Heart left ventricle (tissue), 16 donors: ENCODE data around the gene CPLANE2. TPM values are rescaled to one million over a fixed set of nuclear protein-coding genes. Genes with fewer than 3 reads are reported as not detected.

Experiments
- ATAC-seq, 4 donors: fragments of 200-7000 bp; cut with Tn5 transposase; one replicate each; pipeline ENCODE4 v1.9.1; 2020 to 2022; ENCODE audit warnings: moderate library complexity in 4 of 4, mild to moderate bottlenecking in 3 of 4, moderate number of reproducible peaks in 1 of 4
- DNase-seq, 5 donors: peaks; one replicate each; pipeline ENCODE4 v3.0.0-alpha.2; 2020
- H3K27ac ChIP-seq, 12 donors: fragments of 200-600 bp; sonication (generic) in 4 of 12; one replicate each; pipeline versions ENCODE4 v1.5.0 to v1.8.0; 2016 to 2022; ENCODE audit warnings: mild to moderate bottlenecking in 2 of 12
- H3K27me3 ChIP-seq, 9 donors: fragments of 200-600 bp; sonication (generic) in 2 of 9; one replicate each; pipeline versions ENCODE4 v1.5.1 to v1.8.0; 2016 to 2022; ENCODE audit warnings: mild to moderate bottlenecking in 3 of 9
- H3K36me3 ChIP-seq, 9 donors: fragments of 200-600 bp; sonication (generic) in 2 of 9; one replicate each; pipeline versions ENCODE4 v1.5.0 to v1.8.0; 2018 to 2022; ENCODE audit warnings: mild to moderate bottlenecking in 2 of 9
- H3K4me1 ChIP-seq, 12 donors: fragments of 200-600 bp; sonication (generic) in 4 of 12; one replicate each; pipeline versions ENCODE4 v1.5.0 to v1.8.0; 2016 to 2022; ENCODE audit warnings: mild to moderate bottlenecking in 3 of 12
- H3K4me3 ChIP-seq, 12 donors: fragments of 200-600 bp; sonication (generic) in 4 of 12; one replicate each; pipeline versions ENCODE4 v1.5.0 to v1.8.0; 2017 to 2022; ENCODE audit warnings: mild to moderate bottlenecking in 9 of 12, moderate library complexity in 4 of 12
- H3K9me3 ChIP-seq, 12 donors: fragments of 200-600 bp; sonication (generic) in 4 of 12; one replicate each; pipeline versions ENCODE4 v1.5.0 to v1.8.0; 2016 to 2022; ENCODE audit warnings: mild to moderate bottlenecking in 1 of 12
- CTCF ChIP-seq, 12 donors: fragments of 200-600 bp; sonication (generic) in 4 of 12; IDR thresholded peaks; one replicate each; pipeline versions ENCODE4 v1.5.0 to v1.8.0; 2018 to 2022; ENCODE audit warnings: antibody characterized with exemption in 12 of 12, mild to moderate bottlenecking in 5 of 12
- POLR2A ChIP-seq, 2 donors: fragments of 450-650 bp; IDR thresholded peaks; one replicate each; pipeline ENCODE4 v1.6.1; 2017; ENCODE audit warnings: antibody characterized with exemption in 2 of 2, mild to moderate bottlenecking in 2 of 2, moderate library complexity in 2 of 2
- WGBS, 4 donors: extraction: QIAGEN DNeasy Blood & Tissue Kit in 2 of 4; methylation state at CpG; one replicate each; pipeline versions ENCODE4 v1.1.5 to v1.1.7; 2013 to 2018; 5-methylcytosine and 5-hydroxymethylcytosine counted together
- intact Hi-C, 10 donors: fragments of 100-400 bp; cut with DNase I; formaldehyde crosslinking; loops; one replicate each; pipeline versions ENCODE4 v1.11.1 to v1.14.2; 2022
- polyA plus RNA-seq, 2 donors: library from polyadenylated mRNA; stranded (reverse); fragments of 200-250 nt; gene quantifications; one replicate each; pipeline ENCODE4 v1.2.3, GENCODE V29; 2013
- total RNA-seq, 9 donors: library from RNA; depleted of rRNA in 2 of 9; stranded (reverse); fragments of >200 nt in 2 of 9; fragmentation: NEBNext Ultra II Directional in 3 of 9; extraction: Animal tissue kit (Norgen Biotek cat#: 25700) in 3 of 9; gene quantifications; one replicate each; pipeline versions ENCODE4 v1.1.0 to v1.2.4, GENCODE V29; 2016 to 2023
- donor health status: ischemic (EF 13 %, LVEDD 7.1; RV severe dilation, severe dysfunction).
- donor health status: healthy with polysubstance abuse.
- donor health status: DM: no; HTN: yes; CAD: no.
- donor health status: DM: no; HTN: no; CAD: no.
- donor health status: ischemic (EF 25% LVEDD 6.9; RV normal size, moderate dysfunction).
- donor health status: ischemic (EF 25% LVEDD 5.7; RV mildly dilated, moderate dysfunction).
- donor health status: healthy.
- donor health status: DM: yes; HTN: yes; CAD: no.
- donor health status: ischemic (EF 35%, LVEDD 5.7; RV mildly dilated, moderate dysfunction).
- donor health status: nonischemic (EF 11% LVEDD 7.7; RV severe dilation, severe dysfunction).
- donor health status: DM: yes; HTN: yes; CAD: no.
- donor health status: PGD.
- donor health status: ischemic (EF 29% LVEDD 5.4; RV normal size, mild dysfunction).
- donor health status: nonischemic (EF 23%, LVEDD 6.1; RV moderate dilation, normal function).

The CPLANE2 gene
- total and polyA plus RNA-seq, 11 donors, result 3.6 to 9.9 (median 5.7) TPM

GRCh38 chr1:16221499-16221898 lies 15.5 kb downstream of the CPLANE2 start:
- peaks cover 0 to 8% (median 2%) of the 10 kb centered on the region in 9 donors for H3K27me3 ChIP-seq

GRCh38 chr1:16219968-16220500 lies 16.9 kb downstream of the CPLANE2 start:
- whole genome bisulfite sequencing, 4 donors, result 94 to 100% (median 96%) methylated on average over 4 of the region's 4 CpGs
- DNase-seq, result no peak
- intact Hi-C loops, result loop anchor here in 1 of 10 donors (10.0 kb wide), 1 partner anchor 135 kb away; the partner anchor contains the start of gene FBXO42

More at GRCh38 chr1:16221499-16221898, 15.5 kb downstream of the CPLANE2 start:
- DNase-seq, result no peak
- TF ChIP-seq CTCF (IDR thresholded peaks at IDR 0.05), result no peak
- Histone ChIP-seq H3K27ac (no peak overlapping the region), H3K36me3 (no peaks in the 10 kb centered on the region), H3K4me1 (peaks cover 0 to 17% (median 10%) of the 10 kb centered on the region in 12 donors), H3K4me3 (no peak overlapping the region), H3K9me3 (no peaks in the 10 kb centered on the region)
- 94 to 100% (median 100%) methylated on average over 1 of the region's 1 CpG for WGBS, 4 donors
- intact Hi-C loops, result no loop called here
- no peak for ATAC-seq

GRCh38 chr1:16218674-16219071 lies 18.3 kb downstream of the CPLANE2 start:
- no peak for DNase-seq
- H3K27ac ChIP-seq, result no peak overlapping the region
- no peak overlapping the region for H3K4me3 ChIP-seq
- no peaks in the 10 kb centered on the region for H3K27me3 ChIP-seq
- no peaks in the 10 kb centered on the region for H3K36me3 ChIP-seq
- no peak for ATAC-seq
- TF ChIP-seq POLR2A (IDR thresholded peaks at IDR 0.05), result no peak
- no peak for TF ChIP-seq CTCF (IDR thresholded peaks at IDR 0.05)
- 91 to 95% (median 94%) methylated on average over 6 of the region's 6 CpGs for WGBS, 4 donors
- intact Hi-C loops, result loop anchor here in 1 of 10 donors (10.0 kb wide), 1 partner anchor 136 kb away; the partner anchor contains the start of gene FBXO42
- H3K9me3 ChIP-seq, result no peaks in the 10 kb centered on the region
- peaks cover 0 to 25% (median 13%) of the 10 kb centered on the region in 12 donors for H3K4me1 ChIP-seq

More at GRCh38 chr1:16219968-16220500, 16.9 kb downstream of the CPLANE2 start:
- H3K27me3 ChIP-seq, result no peaks in the 10 kb centered on the region
- no peak for ATAC-seq
- TF ChIP-seq POLR2A (IDR thresholded peaks at IDR 0.05) (no peak), CTCF (IDR thresholded peaks at IDR 0.05) (no peak)
- no peaks in the 10 kb centered on the region for H3K36me3 ChIP-seq
- no peaks in the 10 kb centered on the region for H3K9me3 ChIP-seq
- H3K4me1 ChIP-seq, result peaks cover 0 to 25% (median 13%) of the 10 kb centered on the region in 12 donors
- H3K27ac ChIP-seq, result no peak overlapping the region
- H3K4me3 ChIP-seq, result no peak overlapping the region

- Histone ChIP-seq H3K4me1 (peaks cover 0 to 25% (median 13%) of the 10 kb centered on the region in 12 donors), H3K9me3 (no peaks in the 10 kb centered on the region), H3K27ac (peak overlapping the region in 8 of 12 donors; percentile 20 to 76 (median 61)), H3K36me3 (no peaks in the 10 kb centered on the region), H3K27me3 (no peaks in the 10 kb centered on the region), H3K4me3 (peak overlapping the region in 4 of 12 donors; percentile 45 to 77 (median 64))
- no peak for ATAC-seq
- 77 to 86% (median 82%) methylated on average over 11 to 12 of the region's 12 CpGs for WGBS, 4 donors
- no peak for TF ChIP-seq POLR2A (IDR thresholded peaks at IDR 0.05)
- TF ChIP-seq CTCF (IDR thresholded peaks at IDR 0.05), result no peak
- DNase-seq, result no peak
- intact Hi-C loops, result loop anchor here in 1 of 10 donors (10.0 kb wide), 1 partner anchor 137 kb away; the partner anchor contains the start of gene FBXO42
Observed at GRCh38 chr1:16218014-16218673, 18.8 kb downstream of the CPLANE2 start.
